WTC11 (cell line): ENCODE results near the gene TMEM60.

Experiments used
- CBFB ChIP-seq: sonication (generic); formaldehyde crosslinking; IDR thresholded peaks from 2 replicates; pipeline ENCODE4 v1.8.1; 2022; ENCODE audit warnings: mild to moderate bottlenecking, low read depth, missing genetic modification reagents
- CTCF ChIP-seq: fragments of 200-600 bp; IDR thresholded peaks from 2 replicates; pipeline ENCODE4 v1.8.0; 2022; ENCODE audit warnings: antibody characterized with exemption
- IRF2 ChIP-seq: sonication (generic); formaldehyde crosslinking; IDR thresholded peaks from 2 replicates; pipeline ENCODE4 v1.8.0; 2022; ENCODE audit warnings: low read depth, missing genetic modification reagents, borderline replicate concordance
- NR2C2 ChIP-seq: sonication (generic); formaldehyde crosslinking; IDR thresholded peaks from 2 replicates; pipeline ENCODE4 v1.8.0; 2022; ENCODE audit warnings: mild to moderate bottlenecking, missing genetic modification reagents
- SMAD4 ChIP-seq: sonication (generic); formaldehyde crosslinking; IDR thresholded peaks from 2 replicates; pipeline ENCODE4 v1.8.0; 2022; ENCODE audit warnings: mild to moderate bottlenecking, missing genetic modification reagents
- TCF7 ChIP-seq: sonication (generic); formaldehyde crosslinking; IDR thresholded peaks from 2 replicates; pipeline ENCODE4 v1.8.0; 2022; ENCODE audit warnings: mild to moderate bottlenecking, low read depth, missing genetic modification reagents, moderate library complexity
- ZNF232 ChIP-seq: sonication (generic); formaldehyde crosslinking; IDR thresholded peaks from 2 replicates; pipeline ENCODE4 v1.8.0; 2022; ENCODE audit warnings: mild to moderate bottlenecking, missing genetic modification reagents
- ZNF263 ChIP-seq: sonication (generic); formaldehyde crosslinking; IDR thresholded peaks from 2 replicates; pipeline ENCODE4 v1.8.1; 2022; ENCODE audit warnings: low read depth, mild to moderate bottlenecking, moderate library complexity, missing genetic modification reagents

GRCh38 chr7:77808517-77808916 is 10.3 kb upstream of the TMEM60 start:
- TF ChIP-seq ZNF232 (CRISPR knock-in tag) (no peak), ZNF263 (CRISPR knock-in tag) (no peak), CTCF (no peak), IRF2 (CRISPR knock-in tag) (no peak), NR2C2 (CRISPR knock-in tag) (no peak), CBFB (CRISPR knock-in tag) (no peak), TCF7 (CRISPR knock-in tag) (no peak), SMAD4 (CRISPR knock-in tag) (no peak)
